Tibial nerve (tissue), 3 donors: ENCODE results near the gene UBE2I.

Source experiments
- CTCF ChIP-seq, 5 experiments: fragments of 200-600 bp in 3 of 5; fragments of 450-650 bp in 2 of 5; sonication (generic) in 3 of 5; IDR thresholded peaks; one replicate each; pipeline ENCODE4 v1.5.1; 2016 to 2019; ENCODE audit warnings: antibody characterized with exemption in 5 of 5, mild to moderate bottlenecking in 3 of 5, moderate library complexity in 2 of 5
- POLR2A ChIP-seq, 2 donors: fragments of 450-650 bp; IDR thresholded peaks; one replicate each; pipeline ENCODE4 v1.6.1; 2017; ENCODE audit warnings: antibody characterized with exemption in 2 of 2, mild to moderate bottlenecking in 2 of 2, moderate library complexity in 2 of 2

- TF ChIP-seq CTCF (IDR thresholded peaks at IDR 0.05) (no peak), POLR2A (IDR thresholded peaks at IDR 0.05) (no peak)
These were observed 46.6 kb upstream of the UBE2I start for GRCh38 chr16:1262846-1263221.
